ENCODE measurements around the gene ADGRG1.

The ADGRG1 gene

DNA sequence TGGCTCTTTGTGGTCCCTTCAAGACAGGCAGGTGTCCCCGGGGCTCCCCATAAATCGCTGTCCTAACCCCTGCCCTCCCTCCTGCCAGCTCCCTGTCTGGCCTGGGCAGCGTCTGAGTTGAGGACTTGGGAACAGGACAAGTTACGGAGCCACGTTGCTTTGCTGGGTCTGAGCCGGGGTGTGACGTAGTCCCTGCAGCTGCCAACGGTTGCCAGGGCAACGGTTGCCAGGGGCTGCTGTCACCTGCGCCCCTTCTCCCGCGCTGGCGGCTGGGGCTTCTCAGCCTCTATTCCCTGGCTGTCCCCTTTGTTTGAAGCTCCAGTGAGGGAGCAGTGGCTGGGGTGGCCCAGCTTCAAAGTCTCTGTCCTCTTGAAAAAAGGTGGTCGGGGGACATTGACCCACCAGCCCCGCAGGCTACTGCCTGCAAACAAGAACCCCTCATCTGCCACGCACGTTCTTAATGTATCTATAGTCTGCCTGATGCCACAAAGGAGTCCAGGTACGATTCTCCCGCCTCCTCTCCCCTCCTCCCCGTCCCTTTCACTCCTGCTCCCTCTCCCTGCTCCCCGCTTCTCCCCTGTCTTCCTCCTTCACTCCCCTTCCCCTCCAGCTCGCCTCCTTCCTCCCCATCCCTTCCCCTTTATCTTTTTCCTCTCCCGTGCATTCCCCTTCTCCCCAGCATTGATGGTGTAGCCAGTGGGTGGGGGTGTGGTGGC is 10.9 kb downstream of the ADGRG1 start:
- H3K9ac ChIP-seq (ENCODE audit: insufficient read length), result no peak overlapping the region
- no peak overlapping the region for H3K27ac ChIP-seq
- TF ChIP-seq FOXP2 (optimal IDR thresholded peaks at IDR 0.05; ENCODE audit: control extremely low read depth, extremely low read length, insufficient read depth), result no peak
- no peak overlapping the region for H3K4me3 ChIP-seq
- no peaks in the 10 kb centered on the region for H3K36me3 ChIP-seq (ENCODE audit: insufficient read depth, low read length)
- no peak for DNase-seq (ENCODE audit: low read depth, low spot score)
- H3K9me3 ChIP-seq (ENCODE audit: low read depth, low read length), result no peaks in the 10 kb centered on the region

DNA sequence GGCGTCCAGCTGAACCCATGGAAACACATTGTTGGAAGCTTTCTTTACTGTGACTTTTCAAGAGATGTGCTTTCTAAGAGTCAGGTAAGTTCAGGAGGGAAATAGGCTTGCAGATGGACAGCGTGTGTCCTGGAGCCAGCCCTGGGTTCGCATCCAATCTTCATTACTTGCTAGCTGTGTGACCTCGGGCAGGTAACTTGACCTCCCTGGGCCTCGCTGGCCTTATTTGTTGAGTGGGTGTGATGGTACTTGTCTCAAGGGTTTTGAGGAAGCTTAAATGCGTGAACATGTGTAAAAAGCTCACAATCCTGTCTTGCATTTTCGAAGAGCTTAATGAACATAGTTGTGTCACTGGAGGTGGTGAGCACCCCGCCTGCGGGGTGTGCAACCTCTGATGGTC is 11.8 kb downstream of the ADGRG1 start:
- no peak for DNase-seq (ENCODE audit: low read depth, low spot score)
- H3K9me3 ChIP-seq (ENCODE audit: low read depth, low read length), result no peaks in the 10 kb centered on the region
- TF ChIP-seq POLR2AphosphoS5 (IDR thresholded peaks at IDR 0.05; ENCODE audit: borderline replicate concordance, low read depth, low read length) (no peak), FOXP2 (optimal IDR thresholded peaks at IDR 0.05; ENCODE audit: control extremely low read depth, extremely low read length, insufficient read depth) (no peak), EZH2 (IDR thresholded peaks at IDR 0.05) (no peak)
- no peak overlapping the region for H3K9ac ChIP-seq (ENCODE audit: insufficient read length)
- H3K4me3 ChIP-seq, result no peak overlapping the region
- H3K36me3 ChIP-seq (ENCODE audit: insufficient read depth, low read length), result no peaks in the 10 kb centered on the region
- no peak overlapping the region for H3K27ac ChIP-seq

DNA sequence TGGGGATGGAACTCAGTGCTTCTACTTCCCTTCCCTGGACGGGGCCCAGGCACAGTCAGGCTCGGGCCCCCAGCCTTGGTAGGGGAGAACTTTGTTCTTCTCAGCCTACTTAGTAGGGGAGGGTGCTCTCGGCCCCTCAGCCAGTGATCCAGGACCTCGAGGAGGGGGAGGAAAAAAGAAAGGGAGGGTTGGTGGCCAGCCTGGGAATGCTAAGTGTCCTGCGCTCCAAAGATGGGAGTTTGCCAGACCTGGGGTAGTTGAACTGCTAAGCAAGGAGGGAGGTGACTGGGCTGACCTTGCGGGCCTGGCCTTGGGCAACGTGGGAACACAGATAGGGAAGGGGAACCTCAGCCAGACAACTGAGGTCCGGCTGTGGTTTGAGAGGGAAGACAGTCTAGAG is 12.2 kb downstream of the ADGRG1 start:
- no peak overlapping the region for H3K4me3 ChIP-seq

DNA sequence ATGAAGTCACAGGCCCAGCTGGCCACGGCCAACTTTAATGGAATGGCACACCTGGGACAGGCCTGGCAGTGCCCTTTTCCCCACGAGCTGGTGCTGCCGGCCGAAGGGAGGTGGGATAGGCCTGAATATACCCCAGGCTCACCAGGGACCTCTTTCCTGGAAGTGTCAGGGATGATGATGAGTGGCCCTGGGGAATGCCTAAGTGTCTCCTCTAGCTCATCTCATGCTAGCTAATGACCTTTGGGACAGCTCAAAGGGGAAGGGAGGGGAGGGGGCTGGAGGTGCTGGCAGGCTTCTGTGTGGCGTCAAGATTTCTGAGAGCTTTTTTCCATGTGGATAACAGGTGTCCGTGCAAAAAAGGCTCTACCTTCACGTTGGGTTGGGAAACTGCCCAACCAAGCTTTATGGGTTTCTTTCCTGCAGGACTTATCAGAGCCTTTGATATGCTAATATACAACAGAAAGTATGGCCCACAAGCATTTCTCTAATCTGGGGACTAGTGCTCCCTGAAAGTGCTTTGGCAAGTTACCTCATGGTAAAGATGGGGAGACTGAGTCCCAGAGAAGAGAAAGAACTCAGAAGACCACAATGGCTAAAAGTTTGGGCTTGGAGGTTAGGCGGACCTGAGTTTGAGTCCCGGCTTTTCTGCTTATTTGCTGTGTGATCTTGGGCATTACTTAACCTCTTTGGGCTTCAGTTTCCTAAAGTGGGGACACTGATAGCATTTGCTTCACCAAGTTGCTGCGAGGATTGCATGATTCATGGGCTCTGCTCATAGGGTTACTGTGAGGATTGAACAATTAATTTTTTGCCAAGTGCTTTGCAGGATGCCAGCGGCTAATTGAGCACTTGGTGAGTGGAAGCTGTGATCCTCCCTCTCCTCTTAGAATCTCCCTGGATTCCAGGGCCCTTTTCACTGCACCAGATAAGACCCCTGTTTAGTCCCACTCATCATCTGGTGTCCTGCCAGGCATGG is 14.0 kb downstream of the ADGRG1 start:
- H3K36me3 ChIP-seq (ENCODE audit: insufficient read depth, low read length), result no peaks in the 10 kb centered on the region
- H3K27ac ChIP-seq, result no peak overlapping the region
- no peak for TF ChIP-seq EZH2 (IDR thresholded peaks at IDR 0.05)
- no peak overlapping the region for H3K4me3 ChIP-seq
- no peak overlapping the region for H3K9ac ChIP-seq (ENCODE audit: insufficient read length)
- DNase-seq (ENCODE audit: low read depth, low spot score), result no peak
- H3K9me3 ChIP-seq (ENCODE audit: low read depth, low read length), result no peaks in the 10 kb centered on the region

More for the DNA sequence above, 12.2 kb downstream of the ADGRG1 start:
- DNase-seq (ENCODE audit: low read depth, low spot score), result no peak
- Histone ChIP-seq H3K9ac (ENCODE audit: insufficient read length) (no peak overlapping the region), H3K9me3 (ENCODE audit: low read depth, low read length) (no peaks in the 10 kb centered on the region), H3K36me3 (ENCODE audit: insufficient read depth, low read length) (no peaks in the 10 kb centered on the region), H3K27ac (no peak overlapping the region)
- no peak for TF ChIP-seq EZH2 (IDR thresholded peaks at IDR 0.05)
- TF ChIP-seq FOXP2 (optimal IDR thresholded peaks at IDR 0.05; ENCODE audit: control extremely low read depth, extremely low read length, insufficient read depth), result no peak
- TF ChIP-seq POLR2AphosphoS5 (IDR thresholded peaks at IDR 0.05; ENCODE audit: borderline replicate concordance, low read depth, low read length), result no peak

DNA sequence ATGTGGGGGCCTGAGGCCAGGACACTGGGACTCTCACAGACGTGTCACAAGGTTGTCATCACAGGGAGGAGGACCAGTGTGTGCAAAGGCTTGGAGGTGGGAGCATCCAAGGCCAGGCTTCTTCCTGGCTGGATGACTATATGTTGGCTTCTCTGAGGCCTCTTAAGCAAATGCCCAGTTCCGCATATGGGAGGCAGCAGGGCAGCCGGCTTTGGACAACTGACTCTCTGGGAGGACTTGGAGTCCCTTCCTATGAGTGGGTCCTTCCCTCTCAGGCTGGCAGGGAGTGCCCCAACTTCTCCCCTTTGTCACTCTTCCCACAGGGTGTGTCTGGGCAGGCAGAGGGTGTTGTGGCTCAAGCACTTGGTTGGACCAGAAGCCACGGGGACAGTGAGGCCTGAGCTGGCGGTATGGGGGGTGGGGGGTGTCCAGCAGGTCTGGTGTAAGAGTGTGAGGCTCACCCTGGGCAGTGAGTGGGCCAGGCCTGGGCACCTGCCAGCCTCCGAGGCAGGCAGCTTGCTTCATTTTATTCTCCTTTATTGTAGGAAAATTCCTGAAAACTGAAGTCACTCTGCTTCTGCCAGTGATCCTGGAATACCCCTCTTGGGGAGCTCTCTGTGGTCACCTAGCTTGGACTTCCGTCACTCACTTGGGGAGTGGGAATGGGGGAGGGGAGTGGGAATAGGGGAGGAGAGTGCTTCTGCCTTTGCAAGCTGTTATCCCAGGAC is 14.9 kb downstream of the ADGRG1 start:
- DNase-seq (ENCODE audit: low read depth, low spot score), result no peak
- Histone ChIP-seq H3K4me3 (no peak overlapping the region), H3K36me3 (ENCODE audit: insufficient read depth, low read length) (no peaks in the 10 kb centered on the region), H3K27ac (no peak overlapping the region), H3K9me3 (ENCODE audit: low read depth, low read length) (no peaks in the 10 kb centered on the region), H3K9ac (ENCODE audit: insufficient read length) (no peak overlapping the region)
- TF ChIP-seq EZH2 (IDR thresholded peaks at IDR 0.05) (no peak), FOXP2 (optimal IDR thresholded peaks at IDR 0.05; ENCODE audit: control extremely low read depth, extremely low read length, insufficient read depth) (no peak), POLR2AphosphoS5 (IDR thresholded peaks at IDR 0.05; ENCODE audit: borderline replicate concordance, low read depth, low read length) (no peak)

DNA sequence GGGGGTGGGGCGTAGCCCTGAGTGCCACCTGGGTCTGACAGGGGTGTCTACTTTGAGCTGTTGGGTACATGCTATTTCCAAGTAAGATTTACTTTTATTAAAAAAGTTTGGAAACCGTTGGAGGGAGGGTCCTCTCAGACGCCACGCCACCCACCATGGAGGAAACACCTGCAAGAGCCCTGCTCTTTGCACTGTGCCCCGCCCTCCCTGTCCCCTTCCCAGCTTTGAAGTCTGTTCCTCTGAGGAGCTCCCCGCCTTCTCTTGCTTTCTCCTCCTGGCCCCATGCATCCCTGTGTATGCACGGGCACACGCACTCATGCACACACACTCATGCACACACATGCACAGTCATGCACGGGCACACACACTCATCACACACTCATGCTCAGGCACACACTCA is 15.5 kb downstream of the ADGRG1 start:
- Histone ChIP-seq H3K36me3 (ENCODE audit: insufficient read depth, low read length) (no peaks in the 10 kb centered on the region), H3K9ac (ENCODE audit: insufficient read length) (no peak overlapping the region), H3K27ac (no peak overlapping the region), H3K9me3 (ENCODE audit: low read depth, low read length) (no peaks in the 10 kb centered on the region), H3K4me3 (no peak overlapping the region)
- TF ChIP-seq EZH2 (IDR thresholded peaks at IDR 0.05) (no peak), POLR2AphosphoS5 (IDR thresholded peaks at IDR 0.05; ENCODE audit: borderline replicate concordance, low read depth, low read length) (no peak), FOXP2 (optimal IDR thresholded peaks at IDR 0.05; ENCODE audit: control extremely low read depth, extremely low read length, insufficient read depth) (no peak)
- DNase-seq (ENCODE audit: low read depth, low spot score), result no peak

DNA sequence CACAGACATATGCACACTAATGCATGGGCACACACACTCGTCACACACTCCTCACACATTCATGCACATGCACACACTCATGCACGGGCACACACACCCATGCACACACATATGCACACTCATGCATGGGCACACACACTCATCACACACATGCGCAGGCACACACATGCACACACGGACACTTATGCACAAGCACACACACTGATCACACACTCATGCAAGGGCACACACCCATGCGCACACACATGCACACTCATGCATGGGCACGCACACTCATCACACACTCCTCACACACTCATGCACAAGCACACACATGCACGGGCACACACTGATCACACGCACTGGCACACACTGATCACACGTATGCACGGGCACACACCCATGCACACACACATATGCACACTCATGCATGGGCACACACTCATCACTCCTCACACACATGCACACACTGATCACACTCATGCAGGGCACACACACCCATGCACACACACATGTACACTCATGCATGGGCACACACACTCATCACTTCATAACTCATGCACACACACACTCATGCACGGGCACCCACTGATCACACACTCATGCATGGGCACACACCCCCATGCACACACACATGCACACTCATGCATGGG is 16.1 kb downstream of the ADGRG1 start:
- no peak overlapping the region for H3K4me3 ChIP-seq
- no peak overlapping the region for H3K27ac ChIP-seq
- no peak for TF ChIP-seq FOXP2 (optimal IDR thresholded peaks at IDR 0.05; ENCODE audit: control extremely low read depth, extremely low read length, insufficient read depth)
- TF ChIP-seq EZH2 (IDR thresholded peaks at IDR 0.05), result no peak
- no peak for TF ChIP-seq POLR2AphosphoS5 (IDR thresholded peaks at IDR 0.05; ENCODE audit: borderline replicate concordance, low read depth, low read length)
- DNase-seq (ENCODE audit: low read depth, low spot score), result no peak
- H3K9ac ChIP-seq (ENCODE audit: insufficient read length), result no peak overlapping the region
- H3K36me3 ChIP-seq (ENCODE audit: insufficient read depth, low read length), result no peaks in the 10 kb centered on the region
- H3K9me3 ChIP-seq (ENCODE audit: low read depth, low read length), result no peaks in the 10 kb centered on the region

DNA sequence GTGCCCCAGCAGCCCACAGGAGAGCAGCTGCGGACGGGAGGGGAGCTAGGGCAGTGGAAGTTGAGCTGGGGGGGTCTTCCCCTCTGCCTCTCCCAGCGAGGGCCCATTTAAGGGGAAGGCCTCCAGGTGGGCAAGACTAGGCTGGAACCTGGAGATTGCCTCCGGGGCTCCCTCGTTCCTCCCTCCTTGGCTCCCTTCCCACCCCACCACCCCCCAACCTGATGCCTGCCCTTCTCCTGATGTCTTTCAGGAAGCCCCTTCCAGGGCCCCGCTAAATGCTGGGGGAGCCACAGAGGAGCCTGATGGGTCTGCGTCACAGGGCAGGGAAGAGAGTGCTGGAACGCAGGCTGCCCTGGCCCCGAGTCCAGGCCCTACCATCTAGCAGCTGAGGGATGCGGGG is 16.7 kb downstream of the ADGRG1 start:
- Histone ChIP-seq H3K36me3 (ENCODE audit: insufficient read depth, low read length) (no peaks in the 10 kb centered on the region), H3K9ac (ENCODE audit: insufficient read length) (no peak overlapping the region), H3K9me3 (ENCODE audit: low read depth, low read length) (no peaks in the 10 kb centered on the region), H3K27ac (no peak overlapping the region), H3K4me3 (no peak overlapping the region)
- no peak for DNase-seq (ENCODE audit: low read depth, low spot score)
- no peak for TF ChIP-seq FOXP2 (optimal IDR thresholded peaks at IDR 0.05; ENCODE audit: control extremely low read depth, extremely low read length, insufficient read depth)
